Cardiac muscle cell (in vitro differentiated cells and primary cell): ENCODE measurements around the gene NUCKS1. TPM values are rescaled to one million over a fixed set of nuclear protein-coding genes. Genes with fewer than 3 reads are reported as not detected.
A peak's percentile ranks its signal among the peaks of the same experiment; 100 is the strongest.
"Not testable (repeated sequence)": the region's sequence is repeated elsewhere in the genome, so short reads cannot be mapped to it uniquely, and the experiment has no call there.

ENCODE experiments used
- DNase-seq, 2 donors: peaks; one replicate each; pipeline versions ENCODE4 v3.0.0 to v3.0.0-alpha.2; 2010 to 2017; ENCODE audit warnings: low read depth in 1 of 2, low spot score in 1 of 2
- H3K27ac ChIP-seq: fragments of 200-600 bp; sonication (generic); 2 replicates; pipeline ENCODE4 v1.5.1; 2016
- H3K27me3 ChIP-seq: fragments of 200-600 bp; sonication (generic); 2 replicates; pipeline ENCODE4 v1.6.0; 2016; ENCODE audit warnings: control low read depth
- H3K36me3 ChIP-seq: fragments of 200-600 bp; sonication (generic); 2 replicates; pipeline ENCODE4 v1.5.1; 2016; ENCODE audit warnings: control low read depth
- H3K4me1 ChIP-seq: fragments of 200-600 bp; sonication (generic); 2 replicates; pipeline ENCODE4 v1.8.1; 2017; ENCODE audit warnings: low read depth, mild to moderate bottlenecking, mixed run types
- H3K4me3 ChIP-seq: fragments of 200-600 bp; sonication (generic); 2 replicates; pipeline ENCODE4 v1.5.1; 2016; ENCODE audit warnings: mild to moderate bottlenecking
- H3K9me3 ChIP-seq: fragments of 200-600 bp; sonication (generic); 2 replicates; pipeline ENCODE4 v1.5.1; 2017; ENCODE audit warnings: low read depth, mild to moderate bottlenecking, control low read depth
- CTCF ChIP-seq: IDR thresholded peaks from 2 replicates; pipeline ENCODE4 v1.5.1; 2012; ENCODE audit warnings: low read depth, mild to moderate bottlenecking, low read length
- polyA plus RNA-seq: library from polyadenylated mRNA; unstranded; fragments of >200 nt; fragmentation: Nextera tagmentation; extraction: Ambion mirVana; gene quantifications from 2 replicates; pipeline ENCODE4 v1.2.1, GENCODE V29; 2016
- total RNA-seq: library from RNA; depleted of rRNA; stranded (reverse); fragments of >200 nt; gene quantifications from 2 replicates; pipeline ENCODE4 v1.2.3, GENCODE V29; 2016

Gene NUCKS1
- total and polyA plus RNA-seq, 2 experiments from 2014 or later: 47.0 to 175 TPM

GRCh38 chr1:205725514-205725913, 24.5 kb downstream of the NUCKS1 start:
- no peaks in the 10 kb centered on the region for H3K4me1 ChIP-seq
- TF ChIP-seq CTCF: no peak
- H3K27me3 ChIP-seq: no peaks in the 10 kb centered on the region
- H3K9me3 ChIP-seq: no peaks in the 10 kb centered on the region
- peaks cover 61% of the 10 kb centered on the region for H3K36me3 ChIP-seq
- H3K4me3 ChIP-seq: no peak overlapping the region
- H3K27ac ChIP-seq: no peak overlapping the region
- no peak for DNase-seq

GRCh38 chr1:205720740-205721139, 29.2 kb downstream of the NUCKS1 start:
- H3K4me3 ChIP-seq, H3K27me3 ChIP-seq, H3K27ac ChIP-seq, H3K4me1 ChIP-seq, DNase-seq, H3K9me3 ChIP-seq: not testable (repeated sequence)
- peaks cover 83% of the 10 kb centered on the region for H3K36me3 ChIP-seq

DNA sequence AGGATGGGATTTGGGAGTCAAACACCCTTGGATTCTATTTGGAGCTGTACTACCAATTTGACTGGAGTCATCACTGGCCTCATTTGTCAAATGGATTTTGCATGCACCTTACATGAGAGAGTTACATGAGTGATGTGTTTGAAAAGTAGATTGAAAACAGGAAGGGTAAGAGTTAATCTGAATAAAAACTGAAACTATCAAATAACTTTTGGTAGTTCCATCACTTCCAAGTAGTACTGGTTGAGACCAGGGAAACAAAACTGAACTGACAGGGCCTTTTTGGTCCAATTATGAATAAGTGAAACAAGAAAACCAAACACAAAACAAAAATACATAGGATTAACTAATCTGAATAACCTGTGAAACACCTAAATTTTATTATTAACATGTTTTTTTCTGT, 30.2 kb downstream of the NUCKS1 start:
- H3K36me3 ChIP-seq: peaks cover 89% of the 10 kb centered on the region
- no peaks in the 10 kb centered on the region for H3K9me3 ChIP-seq
- no peaks in the 10 kb centered on the region for H3K27me3 ChIP-seq
- DNase-seq: no peak
- H3K4me3 ChIP-seq: no peak overlapping the region
- no peak for TF ChIP-seq CTCF
- H3K4me1 ChIP-seq: no peaks in the 10 kb centered on the region
- H3K27ac ChIP-seq: no peak overlapping the region

DNA sequence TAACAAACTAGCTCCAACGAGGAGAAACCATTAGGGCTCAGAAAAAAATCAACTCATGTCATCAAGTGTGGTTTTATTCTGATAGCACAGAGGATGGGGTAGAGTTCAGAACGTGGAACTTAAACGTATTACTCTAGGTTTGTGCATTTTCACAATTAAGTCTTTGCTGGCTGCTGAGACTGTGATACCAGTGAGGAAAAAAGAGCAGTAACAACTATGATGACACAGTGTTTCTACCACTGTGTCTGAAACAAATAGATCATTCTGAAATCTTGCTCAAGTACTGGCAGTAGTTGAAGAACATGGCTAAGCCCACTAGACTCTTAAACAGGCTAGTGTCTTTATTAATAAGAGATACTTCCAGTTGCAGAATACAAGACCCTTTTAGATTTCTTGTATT, 31.0 kb downstream of the NUCKS1 start:
- TF ChIP-seq CTCF: no peak
- Histone ChIP-seq H3K4me3 (no peak overlapping the region), H3K4me1 (no peaks in the 10 kb centered on the region), H3K9me3 (no peaks in the 10 kb centered on the region), H3K27me3 (no peaks in the 10 kb centered on the region), H3K27ac (no peak overlapping the region), H3K36me3 (peaks cover 82% of the 10 kb centered on the region)
- DNase-seq: no peak

- H3K4me1 ChIP-seq: no peaks in the 10 kb centered on the region
- peak overlapping the region; percentile 31 for H3K27ac ChIP-seq
- no peak for DNase-seq
Observed at GRCh38 chr1:205716371-205717132, 33.4 kb downstream of the NUCKS1 start.

More at GRCh38 chr1:205716371-205717132, 33.4 kb downstream of the NUCKS1 start:
- Histone ChIP-seq H3K9me3 (no peaks in the 10 kb centered on the region), H3K36me3 (peaks cover 64% of the 10 kb centered on the region), H3K27me3 (no peaks in the 10 kb centered on the region), H3K4me3 (no peak overlapping the region)
- TF ChIP-seq CTCF: no peak
